Measurements from ENCODE around the gene RNH1. TPM values are rescaled to one million over a fixed set of nuclear protein-coding genes. Genes with fewer than 3 reads are reported as not detected.
A peak's percentile ranks its signal among the peaks of the same experiment; 100 is the strongest.

Gene RNH1
- total and polyA plus RNA-seq, 7 experiments from 2014 or later: 98.6 to 243 (median 136) TPM

GRCh38 chr11:534396-535209, 27.6 kb upstream of the RNH1 start:
- ChIA-PET POLR2A (interaction anchor here (0.6 to 4.0 kb wide), 7 partner anchors 11 to 274 kb away, joined by 3 to 26 read pairs (median 4); partner anchors contain the start of gene RNH1), CTCF (no interaction called here)
- Histone ChIP-seq H3K27ac (ENCODE audit: low read depth, low read length) (peak overlapping the region; percentile 71), H3K36me3 (ENCODE audit: control insufficient read depth in 2 of 3, insufficient read depth in 3 of 3, low read length in 3 of 3) (peaks cover 0 to 30% (median 0%) of the 10 kb centered on the region in 3 experiments), H3K9me3 (ENCODE audit: control insufficient read depth in 2 of 3, low read length in 3 of 3) (no peaks in the 10 kb centered on the region), H3K4me3 (ENCODE audit: low read length) (peak overlapping the region; percentile 59), H3K4me1 (ENCODE audit: control insufficient read depth in 2 of 2, insufficient read depth in 2 of 2, low read length in 2 of 2) (peaks cover 20 to 21% of the 10 kb centered on the region in 2 donors), H3K27me3 (ENCODE audit: control insufficient read depth in 2 of 2, insufficient read depth in 2 of 2, low read length in 2 of 2) (no peaks in the 10 kb centered on the region)
- Mint-ChIP-seq H3K9me3 (no peaks in the 10 kb centered on the region), H3K4me1 (peaks cover 5 to 16% (median 11%) of the 10 kb centered on the region in 7 donors), H3K27me3 (no peaks in the 10 kb centered on the region), H3K4me3 (peak overlapping the region; percentile 45 to 83 (median 71)), H3K27ac (peak overlapping the region in 3 of 9 donors; percentile 17 to 56 (median 49)), H3K36me3 (peaks cover 0 to 6% (median 0%) of the 10 kb centered on the region in 5 donors)
- DNase-seq (peak in 5 of 9 donors; percentile 30 to 38 (median 34)), ATAC-seq (no peak)
- intact Hi-C loops (cut with micrococcal nuclease): loop anchor here (1.0 to 5.0 kb wide), 9 partner anchors 16 to 327 kb away; partner anchors contain the start of genes BET1L (in 2 of the 2), RIC8A (in 2 of the 2), DEAF1 (in 1 of the 2) and PTDSS2 (in 1 of the 2)

DNA sequence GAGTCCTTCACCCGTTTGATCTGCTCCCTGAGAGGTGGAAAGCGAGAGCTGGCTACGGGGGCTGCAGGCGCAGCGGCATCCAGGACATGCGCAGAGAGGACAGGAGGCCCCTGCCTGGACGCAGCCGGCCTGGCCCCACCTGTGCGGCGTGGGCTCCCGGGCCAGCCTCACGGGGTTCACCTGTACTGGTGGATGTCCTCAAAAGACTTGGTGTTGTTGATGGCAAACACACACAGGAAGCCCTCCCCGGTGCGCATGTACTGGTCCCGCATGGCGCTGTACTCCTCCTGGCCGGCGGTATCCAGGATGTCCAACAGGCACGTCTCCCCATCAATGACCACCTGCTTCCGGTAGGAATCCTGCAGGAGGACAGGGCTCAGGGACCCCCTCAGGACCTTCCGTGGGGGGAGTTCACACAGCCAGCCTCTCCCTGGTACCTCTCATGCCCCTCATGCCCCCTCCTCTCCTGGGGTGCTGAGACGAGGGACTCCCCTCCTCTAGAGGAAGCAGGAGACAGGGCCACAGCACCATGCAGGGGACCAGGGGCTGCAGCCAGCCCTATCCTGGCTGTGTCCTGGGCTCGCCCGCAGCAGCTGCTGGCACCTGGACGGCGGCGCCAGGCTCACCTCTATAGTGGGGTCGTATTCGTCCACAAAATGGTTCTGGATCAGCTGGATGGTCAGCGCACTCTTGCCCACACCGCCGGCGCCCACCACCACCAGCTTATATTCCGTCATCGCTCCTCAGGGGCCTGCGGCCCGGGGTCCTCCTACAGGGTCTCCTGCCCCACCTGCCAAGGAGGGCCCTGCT, 26.7 kb upstream of the RNH1 start:
- POLR2A ChIA-PET: interaction anchor here (0.7 to 4.0 kb wide), 6 partner anchors 12 to 275 kb away, joined by 4 to 26 read pairs (median 4); partner anchors contain the start of gene RNH1
- Histone ChIP-seq H3K4me3 (ENCODE audit: low read length) (no peak overlapping the region), H3K27me3 (ENCODE audit: control insufficient read depth in 2 of 2, insufficient read depth in 2 of 2, low read length in 2 of 2) (no peaks in the 10 kb centered on the region), H3K4me1 (ENCODE audit: control insufficient read depth in 2 of 2, insufficient read depth in 2 of 2, low read length in 2 of 2) (peaks cover 20 to 21% of the 10 kb centered on the region in 2 donors), H3K9me3 (ENCODE audit: control insufficient read depth in 2 of 3, low read length in 3 of 3) (no peaks in the 10 kb centered on the region), H3K27ac (ENCODE audit: low read depth, low read length) (peak overlapping the region; percentile 71), H3K36me3 (ENCODE audit: control insufficient read depth in 2 of 3, insufficient read depth in 3 of 3, low read length in 3 of 3) (peaks cover 0 to 30% (median 0%) of the 10 kb centered on the region in 3 experiments)
- ATAC-seq (no peak), DNase-seq (no peak)
- CTCF ChIA-PET: interaction anchor here (0.6 kb wide), 1 partner anchor 78 kb away, joined by 4 read pairs; no protein-coding TSS in a partner anchor
- peaks cover 5 to 16% (median 11%) of the 10 kb centered on the region in 7 donors for H3K4me1 Mint-ChIP-seq
- H3K4me3 Mint-ChIP-seq: peak overlapping the region in 7 of 10 donors; percentile 33 to 83 (median 73)
- H3K27ac Mint-ChIP-seq: no peak overlapping the region
- intact Hi-C loops (cut with micrococcal nuclease): loop anchor here in 1 of 2 donors (2.0 kb wide), 1 partner anchor 35 kb away; no protein-coding TSS in a partner anchor
- H3K9me3 Mint-ChIP-seq: no peaks in the 10 kb centered on the region
- H3K36me3 Mint-ChIP-seq: peaks cover 0 to 6% (median 0%) of the 10 kb centered on the region in 5 donors
- no peaks in the 10 kb centered on the region for H3K27me3 Mint-ChIP-seq

DNA sequence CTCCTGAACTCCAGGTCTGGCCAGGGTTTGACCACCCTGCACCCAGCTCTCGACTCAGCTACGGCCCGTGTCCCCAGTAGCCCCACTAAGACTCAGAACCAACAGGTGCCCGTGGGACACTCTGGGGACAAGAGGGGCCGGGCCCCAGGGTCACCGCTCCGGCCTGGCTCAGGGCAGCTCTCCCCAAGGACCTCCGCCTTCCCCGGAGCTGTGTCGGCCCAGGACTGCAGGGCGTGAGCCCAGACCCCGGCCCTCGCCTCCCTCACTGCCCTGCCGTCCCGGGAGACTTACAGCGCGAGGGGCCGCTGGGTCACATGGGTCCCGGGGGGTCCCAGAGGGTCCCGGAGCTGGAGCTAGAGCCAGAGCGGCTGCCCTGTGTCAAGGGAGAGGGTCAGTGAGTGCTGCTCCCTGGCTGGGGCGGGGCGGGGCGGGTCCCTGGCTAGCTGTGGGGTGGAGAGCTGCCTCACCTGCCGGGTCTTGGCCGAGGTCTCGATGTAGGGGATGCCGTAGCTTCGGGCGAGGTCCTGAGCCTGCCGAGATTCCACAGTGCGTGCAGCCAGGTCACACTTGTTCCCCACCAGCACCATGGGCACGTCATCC, 26.0 kb upstream of the RNH1 start:
- no peaks in the 10 kb centered on the region for H3K27me3 Mint-ChIP-seq
- no peaks in the 10 kb centered on the region for H3K9me3 Mint-ChIP-seq
- DNase-seq (no peak), ATAC-seq (no peak)
- H3K27ac ChIP-seq (ENCODE audit: low read depth, low read length): no peak overlapping the region
- ChIA-PET POLR2A (interaction anchor here (0.6 to 1.3 kb wide), 3 partner anchors 11 to 227 kb away, joined by 3 to 4 read pairs (median 3); no protein-coding TSS in a partner anchor), CTCF (interaction anchor here (1.6 kb wide), 1 partner anchor 14 kb away, joined by 5 read pairs; no protein-coding TSS in a partner anchor)
- H3K4me3 ChIP-seq (ENCODE audit: low read length): no peak overlapping the region
- H3K27ac Mint-ChIP-seq: no peak overlapping the region
- peaks cover 5 to 15% (median 10%) of the 10 kb centered on the region in 7 donors for H3K4me1 Mint-ChIP-seq
- H3K27me3 ChIP-seq (ENCODE audit: control insufficient read depth in 2 of 2, insufficient read depth in 2 of 2, low read length in 2 of 2): no peaks in the 10 kb centered on the region
- intact Hi-C loops (cut with micrococcal nuclease): no loop called here
- peak overlapping the region in 2 of 10 donors; percentile 53 to 56 for H3K4me3 Mint-ChIP-seq
- peaks cover 0 to 30% (median 0%) of the 10 kb centered on the region in 3 experiments for H3K36me3 ChIP-seq (ENCODE audit: control insufficient read depth in 2 of 3, insufficient read depth in 3 of 3, low read length in 3 of 3)
- H3K9me3 ChIP-seq (ENCODE audit: control insufficient read depth in 2 of 3, low read length in 3 of 3): no peaks in the 10 kb centered on the region
- peaks cover 19 to 20% of the 10 kb centered on the region in 2 donors for H3K4me1 ChIP-seq (ENCODE audit: control insufficient read depth in 2 of 2, insufficient read depth in 2 of 2, low read length in 2 of 2)
- peaks cover 0 to 6% (median 0%) of the 10 kb centered on the region in 5 donors for H3K36me3 Mint-ChIP-seq

- peak overlapping the region in 1 of 10 donors; percentile 38 for H3K4me3 Mint-ChIP-seq
- intact Hi-C loops (cut with micrococcal nuclease): no loop called here
- no peak for DNase-seq
- no peaks in the 10 kb centered on the region for H3K27me3 Mint-ChIP-seq
- Histone ChIP-seq H3K4me3 (ENCODE audit: low read length) (no peak overlapping the region), H3K4me1 (ENCODE audit: control insufficient read depth in 2 of 2, insufficient read depth in 2 of 2, low read length in 2 of 2) (peaks cover 14% of the 10 kb centered on the region in 2 donors), H3K27me3 (ENCODE audit: control insufficient read depth in 2 of 2, insufficient read depth in 2 of 2, low read length in 2 of 2) (no peaks in the 10 kb centered on the region), H3K9me3 (ENCODE audit: control insufficient read depth in 2 of 3, low read length in 3 of 3) (no peaks in the 10 kb centered on the region), H3K36me3 (ENCODE audit: control insufficient read depth in 2 of 3, insufficient read depth in 3 of 3, low read length in 3 of 3) (peaks cover 0 to 30% (median 0%) of the 10 kb centered on the region in 3 experiments), H3K27ac (ENCODE audit: low read depth, low read length) (no peak overlapping the region)
- peaks cover 4 to 10% (median 8%) of the 10 kb centered on the region in 7 donors for H3K4me1 Mint-ChIP-seq
- peaks cover 0 to 6% (median 0%) of the 10 kb centered on the region in 5 donors for H3K36me3 Mint-ChIP-seq
- H3K9me3 Mint-ChIP-seq: no peaks in the 10 kb centered on the region
- no peak overlapping the region for H3K27ac Mint-ChIP-seq
- ATAC-seq: no peak
- POLR2A ChIA-PET: interaction anchor here (0.6 to 1.3 kb wide), 3 partner anchors 11 to 226 kb away, joined by 3 to 4 read pairs (median 3); no protein-coding TSS in a partner anchor
- CTCF ChIA-PET: interaction anchor here (1.6 kb wide), 1 partner anchor 14 kb away, joined by 5 read pairs; no protein-coding TSS in a partner anchor
These were observed 25.5 kb upstream of the RNH1 start for GRCh38 chr11:532527-532985.

- Mint-ChIP-seq H3K4me1 (peaks cover 0 to 8% (median 5%) of the 10 kb centered on the region in 7 donors), H3K27me3 (no peaks in the 10 kb centered on the region), H3K36me3 (peaks cover 0 to 6% (median 0%) of the 10 kb centered on the region in 5 donors), H3K4me3 (peak overlapping the region in 1 of 10 donors; percentile 38), H3K9me3 (no peaks in the 10 kb centered on the region), H3K27ac (no peak overlapping the region)
- H3K9me3 ChIP-seq (ENCODE audit: control insufficient read depth in 2 of 3, low read length in 3 of 3): no peaks in the 10 kb centered on the region
- H3K4me3 ChIP-seq (ENCODE audit: low read length): no peak overlapping the region
- POLR2A ChIA-PET: interaction anchor here (0.7 to 1.3 kb wide), 2 partner anchors 26 to 226 kb away, joined by 3 to 4 read pairs; no protein-coding TSS in a partner anchor
- peaks cover 0 to 30% (median 0%) of the 10 kb centered on the region in 3 experiments for H3K36me3 ChIP-seq (ENCODE audit: control insufficient read depth in 2 of 3, insufficient read depth in 3 of 3, low read length in 3 of 3)
- intact Hi-C loops (cut with micrococcal nuclease): no loop called here
- ATAC-seq (no peak), DNase-seq (no peak)
- CTCF ChIA-PET: interaction anchor here (1.6 kb wide), 1 partner anchor 13 kb away, joined by 5 read pairs; no protein-coding TSS in a partner anchor
- H3K27me3 ChIP-seq (ENCODE audit: control insufficient read depth in 2 of 2, insufficient read depth in 2 of 2, low read length in 2 of 2): no peaks in the 10 kb centered on the region
- H3K4me1 ChIP-seq (ENCODE audit: control insufficient read depth in 2 of 2, insufficient read depth in 2 of 2, low read length in 2 of 2): peaks cover 11 to 12% of the 10 kb centered on the region in 2 donors
- no peak overlapping the region for H3K27ac ChIP-seq (ENCODE audit: low read depth, low read length)
These were observed 25.0 kb upstream of the RNH1 start for GRCh38 chr11:531919-532526.

Data from naive thymus-derived CD4-positive, alpha-beta T cell (primary cell).